Kidney tubule cell (primary cell): Measurements from ENCODE around the gene OR2T35.
"Not testable (repeated sequence)": the region's sequence is repeated elsewhere in the genome, so short reads cannot be mapped to it uniquely, and the experiment has no call there.

ENCODE experiments used
- DNase-seq: peaks from one replicate; pipeline ENCODE4 v3.0.0-alpha.2; 2018; ENCODE audit warnings: low spot score

The OR2T35 gene

GRCh38 chr1:248645178-248645577, at the start of gene OR2T35:
Gene OR2T35, minus strand, starts transcription at chr1:248645278. Its CDS starts 6,020 bp downstream, at chr1:248639258.
- not testable (repeated sequence) for DNase-seq

GRCh38 chr1:248691567-248692155, 46.6 kb upstream of the OR2T35 start:
- DNase-seq: no peak

- DNase-seq: no peak
These were observed 43.6 kb upstream of the OR2T35 start for GRCh38 chr1:248688527-248689298.

GRCh38 chr1:248686815-248687214, 41.7 kb upstream of the OR2T35 start:
- DNase-seq: peak; percentile 34

GRCh38 chr1:248681651-248682050, 36.6 kb upstream of the OR2T35 start:
- no peak for DNase-seq

- peak; percentile 5 for DNase-seq
These were observed 24.9 kb upstream of the OR2T35 start for GRCh38 chr1:248670003-248670402.

- not testable (repeated sequence) for DNase-seq
These were observed 18.6 kb upstream of the OR2T35 start for GRCh38 chr1:248663453-248664328.

GRCh38 chr1:248656797-248657196, 11.7 kb upstream of the OR2T35 start:
- not testable (repeated sequence) for DNase-seq

GRCh38 chr1:248655354-248655753, 10.3 kb upstream of the OR2T35 start, which contains the start of gene OR2T27:
Gene OR2T27, minus strand, starts transcription at chr1:248655528. Its CDS starts 4,644 bp downstream, at chr1:248650884.
- DNase-seq: not testable (repeated sequence)

GRCh38 chr1:248648770-248649536, 3.9 kb upstream of the OR2T35 start:
- DNase-seq: not testable (repeated sequence)

- DNase-seq: not testable (repeated sequence)
These were observed 2.0 kb downstream of the OR2T35 start for GRCh38 chr1:248642971-248643651.

GRCh38 chr1:248641583-248641982, 3.5 kb downstream of the OR2T35 start:
- not testable (repeated sequence) for DNase-seq

- not testable (repeated sequence) for DNase-seq
These were observed 4.2 kb downstream of the OR2T35 start for GRCh38 chr1:248640906-248641305.

GRCh38 chr1:248639652-248640051, 5.4 kb downstream of the OR2T35 start:
- not testable (repeated sequence) for DNase-seq

GRCh38 chr1:248636612-248637011, 8.5 kb downstream of the OR2T35 start:
- DNase-seq: not testable (repeated sequence)

- not testable (repeated sequence) for DNase-seq
These were observed 10.1 kb downstream of the OR2T35 start, which contains the start of gene OR2T11 for GRCh38 chr1:248634991-248635390. Gene OR2T11, minus strand, starts transcription at chr1:248635091. Its CDS starts 7,963 bp downstream, at chr1:248627128.

- DNase-seq: peak; percentile 26
These were observed 13.6 kb downstream of the OR2T35 start for GRCh38 chr1:248631354-248632008.

GRCh38 chr1:248630551-248630950, 14.5 kb downstream of the OR2T35 start:
- no peak for DNase-seq

GRCh38 chr1:248627971-248628844, 16.9 kb downstream of the OR2T35 start:
- DNase-seq: no peak
